ENCODE measurements around the gene HMGB3.

- no peak for TF ChIP-seq CTCF (IDR thresholded peaks at IDR 0.05; ENCODE audit: insufficient read depth, low read length, poor library complexity, severe bottlenecking)
- no peak for TF ChIP-seq EZH2phosphoT487 (conservative IDR thresholded peaks at IDR 0.05; ENCODE audit: low read length)
Measured at GRCh38 chrX:151015684-151016083, 32.5 kb downstream of the HMGB3 start.
